Measurements from ENCODE around the gene PSG4.
"Not testable (repeated sequence)": the region's sequence is repeated elsewhere in the genome, so short reads cannot be mapped to it uniquely, and the experiment has no call there.

The PSG4 gene

GRCh38 chr19:43205471-43206105 is at the start of gene PSG4:
PSG4 (minus strand) TSS chr19:43205638; CDS start chr19:43205536, 102 bp downstream.
- H3K9me3 Mint-ChIP-seq, H3K4me3 Mint-ChIP-seq, H3K4me1 Mint-ChIP-seq, H3K27ac Mint-ChIP-seq, H3K36me3 Mint-ChIP-seq, ATAC-seq: not testable (repeated sequence)
- H3K27me3 Mint-ChIP-seq = peaks cover 13% of the 10 kb centered on the region

- H3K4me3 Mint-ChIP-seq, H3K27ac Mint-ChIP-seq, H3K36me3 Mint-ChIP-seq, ATAC-seq, H3K9me3 Mint-ChIP-seq, H3K27me3 Mint-ChIP-seq, H3K4me1 Mint-ChIP-seq: not testable (repeated sequence)
These were observed 46.0 kb upstream of the PSG4 start for GRCh38 chr19:43251428-43251827.

GRCh38 chr19:43250296-43250695 is 44.9 kb upstream of the PSG4 start:
- H3K9me3 Mint-ChIP-seq, H3K36me3 Mint-ChIP-seq, H3K27me3 Mint-ChIP-seq, H3K27ac Mint-ChIP-seq, H3K4me3 Mint-ChIP-seq, ATAC-seq, H3K4me1 Mint-ChIP-seq: not testable (repeated sequence)

- not testable (repeated sequence) for H3K27ac Mint-ChIP-seq, H3K4me3 Mint-ChIP-seq, H3K9me3 Mint-ChIP-seq
These were observed 43.2 kb upstream of the PSG4 start for GRCh38 chr19:43248635-43249002.

GRCh38 chr19:43247243-43247880 is 41.9 kb upstream of the PSG4 start:
- not testable (repeated sequence) for H3K4me1 Mint-ChIP-seq, H3K36me3 Mint-ChIP-seq, H3K4me3 Mint-ChIP-seq, H3K27me3 Mint-ChIP-seq, H3K27ac Mint-ChIP-seq, H3K9me3 Mint-ChIP-seq, ATAC-seq

More at GRCh38 chr19:43248635-43249002, 43.2 kb upstream of the PSG4 start:
- H3K27me3 Mint-ChIP-seq, H3K36me3 Mint-ChIP-seq, H3K4me1 Mint-ChIP-seq, ATAC-seq: not testable (repeated sequence)

- H3K36me3 Mint-ChIP-seq, H3K4me1 Mint-ChIP-seq, H3K4me3 Mint-ChIP-seq, H3K27ac Mint-ChIP-seq, ATAC-seq, H3K9me3 Mint-ChIP-seq, H3K27me3 Mint-ChIP-seq: not testable (repeated sequence)
These were observed 40.4 kb upstream of the PSG4 start for GRCh38 chr19:43245848-43246247.

GRCh38 chr19:43242211-43242610 is 36.8 kb upstream of the PSG4 start:
- H3K27me3 Mint-ChIP-seq, H3K36me3 Mint-ChIP-seq, ATAC-seq, H3K4me1 Mint-ChIP-seq, H3K4me3 Mint-ChIP-seq, H3K27ac Mint-ChIP-seq: not testable (repeated sequence)
- H3K9me3 Mint-ChIP-seq = peaks cover 21% of the 10 kb centered on the region

- H3K9me3 Mint-ChIP-seq = peaks cover 26% of the 10 kb centered on the region
- H3K4me3 Mint-ChIP-seq, ATAC-seq, H3K27me3 Mint-ChIP-seq, H3K27ac Mint-ChIP-seq, H3K36me3 Mint-ChIP-seq, H3K4me1 Mint-ChIP-seq: not testable (repeated sequence)
These were observed 32.8 kb upstream of the PSG4 start for GRCh38 chr19:43238213-43238612.

- H3K27ac Mint-ChIP-seq, H3K4me1 Mint-ChIP-seq, H3K4me3 Mint-ChIP-seq, H3K36me3 Mint-ChIP-seq, ATAC-seq, H3K27me3 Mint-ChIP-seq: not testable (repeated sequence)
- peaks cover 21% of the 10 kb centered on the region for H3K9me3 Mint-ChIP-seq
These were observed 30.2 kb upstream of the PSG4 start for GRCh38 chr19:43235686-43236085.

GRCh38 chr19:43229315-43229714 is 23.9 kb upstream of the PSG4 start:
- no peak overlapping the region for H3K4me3 Mint-ChIP-seq
- no peaks in the 10 kb centered on the region for H3K27me3 Mint-ChIP-seq
- no peaks in the 10 kb centered on the region for H3K4me1 Mint-ChIP-seq
- no peaks in the 10 kb centered on the region for H3K36me3 Mint-ChIP-seq
- peaks cover 26% of the 10 kb centered on the region for H3K9me3 Mint-ChIP-seq
- H3K27ac Mint-ChIP-seq = no peak overlapping the region
- ATAC-seq = no peak

GRCh38 chr19:43228730-43229129 is 23.3 kb upstream of the PSG4 start:
- H3K27me3 Mint-ChIP-seq, H3K4me3 Mint-ChIP-seq, ATAC-seq, H3K36me3 Mint-ChIP-seq, H3K4me1 Mint-ChIP-seq, H3K27ac Mint-ChIP-seq: not testable (repeated sequence)
- H3K9me3 Mint-ChIP-seq = peaks cover 26% of the 10 kb centered on the region

GRCh38 chr19:43226986-43227385 is 21.5 kb upstream of the PSG4 start:
- not testable (repeated sequence) for H3K36me3 Mint-ChIP-seq, H3K27ac Mint-ChIP-seq, H3K4me3 Mint-ChIP-seq, H3K27me3 Mint-ChIP-seq, H3K4me1 Mint-ChIP-seq, ATAC-seq
- peaks cover 23% of the 10 kb centered on the region for H3K9me3 Mint-ChIP-seq

- Mint-ChIP-seq H3K27ac (no peak overlapping the region), H3K36me3 (no peaks in the 10 kb centered on the region), H3K9me3 (peaks cover 23% of the 10 kb centered on the region), H3K4me1 (no peaks in the 10 kb centered on the region), H3K27me3 (no peaks in the 10 kb centered on the region), H3K4me3 (no peak overlapping the region)
- ATAC-seq = no peak
These were observed 19.4 kb upstream of the PSG4 start for GRCh38 chr19:43224855-43225253.

GRCh38 chr19:43224201-43224854 is 18.9 kb upstream of the PSG4 start:
- H3K36me3 Mint-ChIP-seq, H3K4me3 Mint-ChIP-seq, H3K27me3 Mint-ChIP-seq, ATAC-seq, H3K4me1 Mint-ChIP-seq, H3K27ac Mint-ChIP-seq: not testable (repeated sequence)
- H3K9me3 Mint-ChIP-seq = peaks cover 19% of the 10 kb centered on the region

GRCh38 chr19:43221891-43222290 is 16.5 kb upstream of the PSG4 start:
- peaks cover 11% of the 10 kb centered on the region for H3K9me3 Mint-ChIP-seq
- not testable (repeated sequence) for H3K27ac Mint-ChIP-seq, H3K4me3 Mint-ChIP-seq, H3K27me3 Mint-ChIP-seq, H3K36me3 Mint-ChIP-seq, H3K4me1 Mint-ChIP-seq, ATAC-seq

- not testable (repeated sequence) for H3K27ac Mint-ChIP-seq, H3K4me3 Mint-ChIP-seq, H3K27me3 Mint-ChIP-seq, H3K36me3 Mint-ChIP-seq, ATAC-seq, H3K4me1 Mint-ChIP-seq
- H3K9me3 Mint-ChIP-seq = peaks cover 12% of the 10 kb centered on the region
These were observed 13.7 kb upstream of the PSG4 start for GRCh38 chr19:43219136-43219535.
